Ishikawa (cell line): ENCODE data around the gene KCNK7.

Experiments used
- CEBPB ChIP-seq: IDR thresholded peaks from 2 replicates; pipeline ENCODE4 v1.6.1; 2012
- EGR1 ChIP-seq: IDR thresholded peaks from 2 replicates; pipeline ENCODE4 v1.6.1; 2012
- EP300 ChIP-seq: IDR thresholded peaks from 2 replicates; pipeline ENCODE4 v1.6.1; 2012; ENCODE audit warnings: borderline replicate concordance
- FOXM1 ChIP-seq: IDR thresholded peaks from 2 replicates; pipeline ENCODE4 v1.6.1; 2012; ENCODE audit warnings: low read depth, borderline replicate concordance
- NFIC ChIP-seq: IDR thresholded peaks from 2 replicates; pipeline ENCODE4 v1.6.1; 2012
- RAD21 ChIP-seq: IDR thresholded peaks from 2 replicates; pipeline ENCODE4 v1.6.1; 2012; ENCODE audit warnings: low read depth
- TAF1 ChIP-seq: IDR thresholded peaks from 2 replicates; pipeline ENCODE4 v1.6.1; 2012; ENCODE audit warnings: low read depth, mild to moderate bottlenecking
- TCF12 ChIP-seq: IDR thresholded peaks from 2 replicates; pipeline ENCODE4 v1.6.1; 2012; ENCODE audit warnings: low read depth
- TEAD4 ChIP-seq: IDR thresholded peaks from 2 replicates; pipeline ENCODE4 v1.6.1; 2012
- TF ChIP-seq, protein P1 (sequence below): IDR thresholded peaks from 2 replicates; pipeline ENCODE4 v1.6.1; 2012
- TF ChIP-seq, protein P2 (sequence below): IDR thresholded peaks from 2 replicates; pipeline ENCODE4 v1.6.1; 2012; ENCODE audit warnings: low read depth, mild to moderate bottlenecking

DNA sequence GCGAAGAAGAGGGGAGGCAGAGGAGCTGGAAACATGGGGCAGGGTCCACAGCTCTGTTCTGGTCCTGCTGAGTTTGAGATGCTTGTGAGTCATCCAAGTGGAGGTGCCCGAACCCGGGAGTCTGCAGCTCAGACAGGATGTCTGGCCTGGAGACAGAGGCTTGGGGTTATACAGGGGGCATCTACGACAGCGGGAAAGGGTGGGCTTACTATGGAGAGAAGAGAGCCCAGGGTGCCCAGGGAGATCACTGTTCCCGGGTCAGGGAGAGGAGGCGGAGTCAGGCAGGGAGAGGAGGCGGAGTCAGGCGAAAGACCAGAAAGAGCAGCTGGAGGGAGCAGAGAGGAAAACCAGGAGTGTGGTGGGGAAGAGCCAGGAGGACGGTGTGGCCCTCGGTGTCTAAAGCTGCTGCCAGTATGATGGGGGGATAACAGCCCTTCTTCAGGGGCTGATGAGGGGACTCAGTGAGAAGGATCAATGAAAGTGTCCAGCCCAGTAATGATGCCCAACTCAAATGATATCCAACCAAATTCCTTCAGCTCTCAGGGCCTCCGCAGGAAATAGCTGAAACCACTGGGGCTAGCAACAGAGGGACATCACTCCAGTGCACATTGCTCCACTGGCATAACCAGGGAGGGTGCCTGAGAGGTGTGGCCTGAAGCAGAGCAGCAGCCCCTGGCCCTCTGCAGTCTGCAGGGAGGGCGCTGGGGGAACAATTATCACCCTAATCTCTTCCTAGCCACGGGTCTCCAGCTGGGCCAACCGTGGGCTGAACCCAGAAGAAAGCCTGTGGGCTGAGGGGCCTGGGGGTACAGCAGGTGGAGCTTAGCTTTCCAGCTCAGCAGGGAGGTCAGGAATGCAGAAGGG, 34.8 kb downstream of the KCNK7 start:
- no peak for TF ChIP-seq EP300
- TF ChIP-seq, protein P1, sequence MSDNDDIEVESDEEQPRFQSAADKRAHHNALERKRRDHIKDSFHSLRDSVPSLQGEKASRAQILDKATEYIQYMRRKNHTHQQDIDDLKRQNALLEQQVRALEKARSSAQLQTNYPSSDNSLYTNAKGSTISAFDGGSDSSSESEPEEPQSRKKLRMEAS, result no peak
- TF ChIP-seq RAD21, result no peak
- TF ChIP-seq TAF1, result no peak
- TF ChIP-seq CEBPB, result no peak
- no peak for TF ChIP-seq EGR1
- TF ChIP-seq TEAD4, result no peak
- no peak for TF ChIP-seq NFIC
- TF ChIP-seq FOXM1, result no peak
- no peak for TF ChIP-seq TCF12
- TF ChIP-seq, protein P2, sequence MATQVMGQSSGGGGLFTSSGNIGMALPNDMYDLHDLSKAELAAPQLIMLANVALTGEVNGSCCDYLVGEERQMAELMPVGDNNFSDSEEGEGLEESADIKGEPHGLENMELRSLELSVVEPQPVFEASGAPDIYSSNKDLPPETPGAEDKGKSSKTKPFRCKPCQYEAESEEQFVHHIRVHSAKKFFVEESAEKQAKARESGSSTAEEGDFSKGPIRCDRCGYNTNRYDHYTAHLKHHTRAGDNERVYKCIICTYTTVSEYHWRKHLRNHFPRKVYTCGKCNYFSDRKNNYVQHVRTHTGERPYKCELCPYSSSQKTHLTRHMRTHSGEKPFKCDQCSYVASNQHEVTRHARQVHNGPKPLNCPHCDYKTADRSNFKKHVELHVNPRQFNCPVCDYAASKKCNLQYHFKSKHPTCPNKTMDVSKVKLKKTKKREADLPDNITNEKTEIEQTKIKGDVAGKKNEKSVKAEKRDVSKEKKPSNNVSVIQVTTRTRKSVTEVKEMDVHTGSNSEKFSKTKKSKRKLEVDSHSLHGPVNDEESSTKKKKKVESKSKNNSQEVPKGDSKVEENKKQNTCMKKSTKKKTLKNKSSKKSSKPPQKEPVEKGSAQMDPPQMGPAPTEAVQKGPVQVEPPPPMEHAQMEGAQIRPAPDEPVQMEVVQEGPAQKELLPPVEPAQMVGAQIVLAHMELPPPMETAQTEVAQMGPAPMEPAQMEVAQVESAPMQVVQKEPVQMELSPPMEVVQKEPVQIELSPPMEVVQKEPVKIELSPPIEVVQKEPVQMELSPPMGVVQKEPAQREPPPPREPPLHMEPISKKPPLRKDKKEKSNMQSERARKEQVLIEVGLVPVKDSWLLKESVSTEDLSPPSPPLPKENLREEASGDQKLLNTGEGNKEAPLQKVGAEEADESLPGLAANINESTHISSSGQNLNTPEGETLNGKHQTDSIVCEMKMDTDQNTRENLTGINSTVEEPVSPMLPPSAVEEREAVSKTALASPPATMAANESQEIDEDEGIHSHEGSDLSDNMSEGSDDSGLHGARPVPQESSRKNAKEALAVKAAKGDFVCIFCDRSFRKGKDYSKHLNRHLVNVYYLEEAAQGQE, result no peak
